Liver (tissue), 9 donors: Measurements from ENCODE around the gene PIANP. TPM values are rescaled to one million over a fixed set of nuclear protein-coding genes. Genes with fewer than 3 reads are reported as not detected.

Experiments used
- DNase-seq: peaks from one replicate; pipeline ENCODE4 v3.0.0-alpha.2; 2017; ENCODE audit warnings: low spot score
- H3K27ac ChIP-seq, 2 donors: one replicate each; pipeline ENCODE4 v1.7.0; 2013; ENCODE audit warnings: inconsistent platforms in 2 of 2, low read length in 2 of 2, control low read depth in 1 of 2, low read depth in 1 of 2, mild to moderate bottlenecking in 1 of 2
- H3K27me3 ChIP-seq, 4 donors: one replicate each; pipeline versions ENCODE4 v1.6.1 to v1.7.0; 2013; ENCODE audit warnings: low read length in 3 of 4, inconsistent platforms in 1 of 4, mild to moderate bottlenecking in 1 of 4, moderate library complexity in 1 of 4; ENCODE audit not compliant: control insufficient read depth in 4 of 4, insufficient read depth in 4 of 4
- H3K36me3 ChIP-seq, 4 donors: one replicate each; pipeline versions ENCODE4 v1.6.1 to v1.7.0; 2013; ENCODE audit warnings: low read length in 3 of 4, mild to moderate bottlenecking in 3 of 4, low read depth in 1 of 4, moderate library complexity in 1 of 4; ENCODE audit not compliant: control insufficient read depth in 4 of 4, insufficient read depth in 3 of 4
- H3K4me1 ChIP-seq, 4 donors: one replicate each; pipeline versions ENCODE4 v1.6.1 to v1.7.0; 2013; ENCODE audit warnings: low read length in 3 of 4, mild to moderate bottlenecking in 3 of 4, moderate library complexity in 1 of 4; ENCODE audit not compliant: control insufficient read depth in 4 of 4, insufficient read depth in 4 of 4
- H3K4me3 ChIP-seq, 3 donors: one replicate each; pipeline versions ENCODE4 v1.6.1 to v1.7.0; 2013; ENCODE audit warnings: low read length in 3 of 3, control low read depth in 1 of 3, low read depth in 1 of 3, mild to moderate bottlenecking in 1 of 3
- H3K9ac ChIP-seq, 2 donors: one replicate each; pipeline ENCODE4 v1.7.0; 2013; ENCODE audit warnings: low read length in 2 of 2, mild to moderate bottlenecking in 2 of 2, moderate library complexity in 2 of 2, control low read depth in 1 of 2, low read depth in 1 of 2
- H3K9me3 ChIP-seq, 4 donors: one replicate each; pipeline versions ENCODE4 v1.6.1 to v1.7.0; 2013; ENCODE audit warnings: low read length in 3 of 4; ENCODE audit not compliant: control insufficient read depth in 4 of 4
- ATF3 ChIP-seq: IDR thresholded peaks from 2 replicates; pipeline ENCODE4 v1.6.1; 2016; ENCODE audit warnings: antibody characterized with exemption
- CTCF ChIP-seq: fragments of 150-350 bp; IDR thresholded peaks from 2 replicates; pipeline ENCODE4 v1.5.1; 2017; ENCODE audit warnings: improper control_type of control experiment, low read depth, low read length; ENCODE audit not compliant: missing input control
- EGR1 ChIP-seq, 2 donors: IDR thresholded peaks; 2 replicates each; pipeline ENCODE4 v1.6.1; 2016 to 2018; ENCODE audit warnings: antibody characterized with exemption in 2 of 2, low read depth in 2 of 2
- FOXA1 ChIP-seq: IDR thresholded peaks from 2 replicates; pipeline ENCODE4 v1.6.1; 2016; ENCODE audit warnings: antibody characterized with exemption
- FOXA2 ChIP-seq: IDR thresholded peaks from 2 replicates; pipeline ENCODE4 v1.6.1; 2016; ENCODE audit warnings: antibody characterized with exemption
- GABPA ChIP-seq, 2 donors: IDR thresholded peaks in 1 of 2; conservative IDR thresholded peaks in 1 of 2; 2 replicates each; pipeline ENCODE4 v1.6.1; 2016; ENCODE audit warnings: antibody characterized with exemption in 2 of 2, mild to moderate bottlenecking in 1 of 2, moderate library complexity in 1 of 2
- HNF4A ChIP-seq, 2 donors: conservative IDR thresholded peaks; 2 replicates each; pipeline ENCODE4 v1.6.1; 2016; ENCODE audit warnings: antibody characterized with exemption in 2 of 2, mild to moderate bottlenecking in 2 of 2
- HNF4G ChIP-seq: IDR thresholded peaks from 2 replicates; pipeline ENCODE4 v1.6.1; 2016; ENCODE audit warnings: antibody characterized with exemption
- JUND ChIP-seq, 2 donors: IDR thresholded peaks; 2 replicates each; pipeline ENCODE4 v1.6.1; 2016; ENCODE audit warnings: antibody characterized with exemption in 2 of 2
- MAX ChIP-seq: IDR thresholded peaks from 2 replicates; pipeline ENCODE4 v1.6.1; 2016; ENCODE audit warnings: antibody characterized with exemption
- NR2F2 ChIP-seq: IDR thresholded peaks from 2 replicates; pipeline ENCODE4 v1.6.1; 2016; ENCODE audit warnings: antibody characterized with exemption
- RAD21 ChIP-seq, 2 donors: IDR thresholded peaks; 2 replicates each; pipeline ENCODE4 v1.6.1; 2016; ENCODE audit warnings: antibody characterized with exemption in 2 of 2, mild to moderate bottlenecking in 2 of 2
- REST ChIP-seq: IDR thresholded peaks from 2 replicates; pipeline ENCODE4 v1.6.1; 2016; ENCODE audit warnings: antibody characterized with exemption, mild to moderate bottlenecking
- RXRA ChIP-seq, 2 donors: IDR thresholded peaks; 2 replicates each; pipeline ENCODE4 v1.6.1; 2017 to 2018; ENCODE audit warnings: antibody characterized with exemption in 2 of 2, mild to moderate bottlenecking in 1 of 2
- SP1 ChIP-seq: IDR thresholded peaks from 2 replicates; pipeline ENCODE4 v1.6.1; 2018; ENCODE audit warnings: antibody characterized with exemption, mild to moderate bottlenecking
- TAF1 ChIP-seq: conservative IDR thresholded peaks from 2 replicates; pipeline ENCODE4 v1.6.1; 2016; ENCODE audit warnings: antibody characterized with exemption, mild to moderate bottlenecking
- YY1 ChIP-seq: IDR thresholded peaks from 2 replicates; pipeline ENCODE4 v1.6.1; 2016; ENCODE audit warnings: antibody characterized with exemption, mild to moderate bottlenecking
- ZBTB33 ChIP-seq: IDR thresholded peaks from 2 replicates; pipeline ENCODE4 v1.6.1; 2016; ENCODE audit warnings: antibody characterized with exemption
- WGBS: extraction: QIAGEN DNeasy Blood & Tissue Kit; methylation state at CpG from one replicate; pipeline ENCODE4 v1.1.7; 2013; 5-methylcytosine and 5-hydroxymethylcytosine counted together
- polyA plus RNA-seq, 2 donors: library from polyadenylated mRNA; stranded (reverse) in 1 of 2; unstranded in 1 of 2; fragments of 200-250 nt in 1 of 2; fragments of >200 nt in 1 of 2; fragmentation: Nextera tagmentation in 1 of 2; extraction: Ambion mirVana in 1 of 2; gene quantifications; one replicate each; pipeline versions ENCODE4 v1.2.1 to v1.2.3, GENCODE V29; 2013 to 2015
- total RNA-seq, 2 donors: library from RNA; depleted of rRNA; stranded (reverse); fragments of >200 nt; gene quantifications; one replicate each; pipeline ENCODE4 v1.2.3, GENCODE V29; 2014
- donor health status: healthy.
- donor health status: healthy.
- donor health status: healthy.
- donor health status: healthy.
- donor health status: healthy.

Gene PIANP
- total and polyA plus RNA-seq, 4 donors = 0.03 TPM; not detected in 3

GRCh38 chr12:6723607-6724408, 23.2 kb upstream of the PIANP start, which contains the start of gene COPS7A:
TSS of gene COPS7A (plus strand) at chr12:6724046. CDS start at chr12:6724657, 611 bp downstream.
- Histone ChIP-seq H3K4me1 (peaks cover 2 to 15% (median 7%) of the 10 kb centered on the region in 4 donors), H3K27me3 (no peaks in the 10 kb centered on the region), H3K9ac (peak within 1 kb of the TSS; percentile 15 to 49), H3K36me3 (peaks cover 2 to 15% (median 12%) of the 10 kb centered on the region in 4 donors), H3K27ac (peak within 1 kb of the TSS; percentile 76 to 82), H3K4me3 (peak within 1 kb of the TSS; percentile 62 to 87 (median 85)), H3K9me3 (no peaks in the 10 kb centered on the region)
- WGBS = under 1% methylated on average over 49 of the region's 49 CpGs
- DNase-seq = peak; percentile 95
- TF ChIP-seq CTCF (no peak), RAD21 (IDR thresholded peaks at IDR 0.05) (peak; percentile 19 to 53), HNF4G (no peak), GABPA (IDR thresholded peaks at IDR 0.05 in 1 of 2, conservative IDR thresholded peaks at IDR 0.05 in 1 of 2) (peak; percentile 91 to 99), ZBTB33 (peak; percentile 51), FOXA1 (peak; percentile 4), TAF1 (peak; percentile 24), JUND (IDR thresholded peaks at IDR 0.05) (peak in 1 of 2 donors; percentile 45), NR2F2 (peak; percentile 69), EGR1 (IDR thresholded peaks at IDR 0.05; ENCODE audit: low read depth in 2 of 2) (peak; percentile 97 to 99), HNF4A (conservative IDR thresholded peaks at IDR 0.05) (peak; percentile 21 to 39), MAX (peak; percentile 87), REST (peak; percentile 54), YY1 (peak; percentile 94), SP1 (peak; percentile 90), ATF3 (peak; percentile 58), FOXA2 (no peak), RXRA (IDR thresholded peaks at IDR 0.05) (peak; percentile 45 to 78)
